Nephron progenitor cell (in vitro differentiated cells): Measurements from ENCODE around the gene CCDC192.
A peak's percentile ranks its signal among the peaks of the same experiment; 100 is the strongest.

ENCODE experiments used
- DNase-seq: peaks from one replicate; pipeline ENCODE4 v3.0.0; 2021
- H3K27ac Mint-ChIP-seq: 2 replicates; pipeline ENCODE4 v1.8.0; 2021; ENCODE audit warnings: mild to moderate bottlenecking, moderate library complexity, mixed read lengths
- H3K27me3 Mint-ChIP-seq: 2 replicates; pipeline ENCODE4 v1.8.0; 2021; ENCODE audit warnings: mild to moderate bottlenecking, low read depth, mixed read lengths; ENCODE audit not compliant: poor library complexity
- H3K36me3 Mint-ChIP-seq: 2 replicates; pipeline ENCODE4 v1.8.0; 2021; ENCODE audit warnings: low read depth, mixed read lengths
- H3K4me1 Mint-ChIP-seq: 2 replicates; pipeline ENCODE4 v1.8.0; 2021; ENCODE audit warnings: mixed read lengths
- H3K4me3 Mint-ChIP-seq: 2 replicates; pipeline ENCODE4 v1.8.0; 2021; ENCODE audit warnings: mild to moderate bottlenecking, moderate library complexity, mixed read lengths
- H3K9me3 Mint-ChIP-seq: 2 replicates; pipeline ENCODE4 v1.8.0; 2021; ENCODE audit warnings: mild to moderate bottlenecking, moderate library complexity, mixed read lengths
- CTCF ChIP-seq: fragments of 200-600 bp; sonication (generic); IDR thresholded peaks from 2 replicates; pipeline ENCODE4 v1.5.0; 2021; ENCODE audit warnings: antibody characterized with exemption

Gene CCDC192

GRCh38 chr5:127695346-127695745 lies 7.8 kb upstream of the CCDC192 start:
- no peak overlapping the region for H3K27ac Mint-ChIP-seq
- H3K4me3 Mint-ChIP-seq, result no peak overlapping the region
- no peak for TF ChIP-seq CTCF
- DNase-seq, result no peak
- H3K36me3 Mint-ChIP-seq, result no peaks in the 10 kb centered on the region
- H3K9me3 Mint-ChIP-seq, result peaks cover 6% of the 10 kb centered on the region
- H3K4me1 Mint-ChIP-seq, result peaks cover 30% of the 10 kb centered on the region
- no peaks in the 10 kb centered on the region for H3K27me3 Mint-ChIP-seq

GRCh38 chr5:127696683-127697082 lies 6.5 kb upstream of the CCDC192 start:
- TF ChIP-seq CTCF, result no peak
- DNase-seq, result no peak
- no peaks in the 10 kb centered on the region for H3K36me3 Mint-ChIP-seq
- H3K27me3 Mint-ChIP-seq, result no peaks in the 10 kb centered on the region
- no peak overlapping the region for H3K4me3 Mint-ChIP-seq
- peak overlapping the region; percentile 69 for H3K27ac Mint-ChIP-seq
- no peaks in the 10 kb centered on the region for H3K9me3 Mint-ChIP-seq
- H3K4me1 Mint-ChIP-seq, result peaks cover 40% of the 10 kb centered on the region

GRCh38 chr5:127697894-127698600 lies 5.1 kb upstream of the CCDC192 start:
- H3K36me3 Mint-ChIP-seq, result no peaks in the 10 kb centered on the region
- H3K27me3 Mint-ChIP-seq, result peaks cover 6% of the 10 kb centered on the region
- no peak for TF ChIP-seq CTCF
- H3K27ac Mint-ChIP-seq, result no peak overlapping the region
- peaks cover 47% of the 10 kb centered on the region for H3K4me1 Mint-ChIP-seq
- H3K9me3 Mint-ChIP-seq, result no peaks in the 10 kb centered on the region
- no peak overlapping the region for H3K4me3 Mint-ChIP-seq
- no peak for DNase-seq

- Mint-ChIP-seq H3K4me1 (peaks cover 61% of the 10 kb centered on the region), H3K9me3 (no peaks in the 10 kb centered on the region), H3K27ac (peak overlapping the region; percentile 1), H3K4me3 (no peak overlapping the region), H3K36me3 (no peaks in the 10 kb centered on the region), H3K27me3 (peaks cover 6% of the 10 kb centered on the region)
- TF ChIP-seq CTCF, result no peak
- no peak for DNase-seq
Observed at GRCh38 chr5:127699416-127699815, 3.8 kb upstream of the CCDC192 start.

GRCh38 chr5:127700237-127700766 lies 2.9 kb upstream of the CCDC192 start:
- H3K9me3 Mint-ChIP-seq, result no peaks in the 10 kb centered on the region
- H3K4me1 Mint-ChIP-seq, result peaks cover 62% of the 10 kb centered on the region
- no peak for DNase-seq
- no peak for TF ChIP-seq CTCF
- H3K36me3 Mint-ChIP-seq, result no peaks in the 10 kb centered on the region
- H3K27ac Mint-ChIP-seq, result peak overlapping the region; percentile 81
- no peak overlapping the region for H3K4me3 Mint-ChIP-seq
- H3K27me3 Mint-ChIP-seq, result peaks cover 6% of the 10 kb centered on the region

- no peak overlapping the region for H3K4me3 Mint-ChIP-seq
- no peaks in the 10 kb centered on the region for H3K9me3 Mint-ChIP-seq
- no peak for TF ChIP-seq CTCF
- H3K36me3 Mint-ChIP-seq, result no peaks in the 10 kb centered on the region
- DNase-seq, result no peak
- peaks cover 61% of the 10 kb centered on the region for H3K4me1 Mint-ChIP-seq
- H3K27me3 Mint-ChIP-seq, result peaks cover 6% of the 10 kb centered on the region
- peak overlapping the region; percentile 24 for H3K27ac Mint-ChIP-seq
Observed at GRCh38 chr5:127702434-127702833, 757 bp upstream of the CCDC192 start.
